Measurements from ENCODE around the gene C1orf116.

C1orf116 gene

GRCh38 chr1:207021139-207021861 is 11.3 kb downstream of the C1orf116 start:
- Histone ChIP-seq H3K36me3 (ENCODE audit: low read depth) (peaks cover 55% of the 10 kb centered on the region), H3K4me3 (ENCODE audit: severe bottlenecking) (no peak overlapping the region), H3K27me3 (ENCODE audit: insufficient read depth, poor library complexity, severe bottlenecking) (no peaks in the 10 kb centered on the region), H3K27ac (ENCODE audit: poor library complexity, severe bottlenecking) (peak overlapping the region; percentile 97), H3K4me1 (ENCODE audit: insufficient read depth, poor library complexity, severe bottlenecking) (peaks cover 60% of the 10 kb centered on the region), H3K9me3 (ENCODE audit: severe bottlenecking) (no peaks in the 10 kb centered on the region)
- DNase-seq (ENCODE audit: low spot score) (no peak), ATAC-seq (ENCODE audit: low read depth) (peak; percentile 26)
- TF ChIP-seq, protein P1, sequence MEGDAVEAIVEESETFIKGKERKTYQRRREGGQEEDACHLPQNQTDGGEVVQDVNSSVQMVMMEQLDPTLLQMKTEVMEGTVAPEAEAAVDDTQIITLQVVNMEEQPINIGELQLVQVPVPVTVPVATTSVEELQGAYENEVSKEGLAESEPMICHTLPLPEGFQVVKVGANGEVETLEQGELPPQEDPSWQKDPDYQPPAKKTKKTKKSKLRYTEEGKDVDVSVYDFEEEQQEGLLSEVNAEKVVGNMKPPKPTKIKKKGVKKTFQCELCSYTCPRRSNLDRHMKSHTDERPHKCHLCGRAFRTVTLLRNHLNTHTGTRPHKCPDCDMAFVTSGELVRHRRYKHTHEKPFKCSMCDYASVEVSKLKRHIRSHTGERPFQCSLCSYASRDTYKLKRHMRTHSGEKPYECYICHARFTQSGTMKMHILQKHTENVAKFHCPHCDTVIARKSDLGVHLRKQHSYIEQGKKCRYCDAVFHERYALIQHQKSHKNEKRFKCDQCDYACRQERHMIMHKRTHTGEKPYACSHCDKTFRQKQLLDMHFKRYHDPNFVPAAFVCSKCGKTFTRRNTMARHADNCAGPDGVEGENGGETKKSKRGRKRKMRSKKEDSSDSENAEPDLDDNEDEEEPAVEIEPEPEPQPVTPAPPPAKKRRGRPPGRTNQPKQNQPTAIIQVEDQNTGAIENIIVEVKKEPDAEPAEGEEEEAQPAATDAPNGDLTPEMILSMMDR (IDR thresholded peaks at IDR 0.05; ENCODE audit: poor library complexity, severe bottlenecking): no peak

GRCh38 chr1:207020709-207021107 is 11.8 kb downstream of the C1orf116 start:
- Histone ChIP-seq H3K36me3 (ENCODE audit: low read depth) (peaks cover 49% of the 10 kb centered on the region), H3K9me3 (ENCODE audit: severe bottlenecking) (no peaks in the 10 kb centered on the region), H3K4me1 (ENCODE audit: insufficient read depth, poor library complexity, severe bottlenecking) (peaks cover 54% of the 10 kb centered on the region), H3K27me3 (ENCODE audit: insufficient read depth, poor library complexity, severe bottlenecking) (no peaks in the 10 kb centered on the region), H3K27ac (ENCODE audit: poor library complexity, severe bottlenecking) (peak overlapping the region; percentile 97), H3K4me3 (ENCODE audit: severe bottlenecking) (no peak overlapping the region)
- peak; percentile 26 for ATAC-seq (ENCODE audit: low read depth)
- DNase-seq (ENCODE audit: low spot score): no peak
- TF ChIP-seq, protein P1 (IDR thresholded peaks at IDR 0.05; ENCODE audit: poor library complexity, severe bottlenecking): peak; percentile 4

- TF ChIP-seq, protein P1 (IDR thresholded peaks at IDR 0.05; ENCODE audit: poor library complexity, severe bottlenecking): peak; percentile 6
- peak overlapping the region; percentile 97 for H3K27ac ChIP-seq (ENCODE audit: poor library complexity, severe bottlenecking)
- H3K9me3 ChIP-seq (ENCODE audit: severe bottlenecking): no peaks in the 10 kb centered on the region
- H3K4me3 ChIP-seq (ENCODE audit: severe bottlenecking): no peak overlapping the region
- DNase-seq (ENCODE audit: low spot score) (peak; percentile 87), ATAC-seq (ENCODE audit: low read depth) (peak; percentile 67)
- no peaks in the 10 kb centered on the region for H3K27me3 ChIP-seq (ENCODE audit: insufficient read depth, poor library complexity, severe bottlenecking)
- peaks cover 44% of the 10 kb centered on the region for H3K36me3 ChIP-seq (ENCODE audit: low read depth)
- peaks cover 49% of the 10 kb centered on the region for H3K4me1 ChIP-seq (ENCODE audit: insufficient read depth, poor library complexity, severe bottlenecking)
Measured at GRCh38 chr1:207020065-207020708, 12.4 kb downstream of the C1orf116 start.

GRCh38 chr1:207019661-207020060 is 12.9 kb downstream of the C1orf116 start:
- TF ChIP-seq, protein P1 (IDR thresholded peaks at IDR 0.05; ENCODE audit: poor library complexity, severe bottlenecking): no peak
- Histone ChIP-seq H3K4me1 (ENCODE audit: insufficient read depth, poor library complexity, severe bottlenecking) (peaks cover 48% of the 10 kb centered on the region), H3K27ac (ENCODE audit: poor library complexity, severe bottlenecking) (peak overlapping the region; percentile 97), H3K4me3 (ENCODE audit: severe bottlenecking) (no peak overlapping the region), H3K27me3 (ENCODE audit: insufficient read depth, poor library complexity, severe bottlenecking) (no peaks in the 10 kb centered on the region), H3K36me3 (ENCODE audit: low read depth) (peaks cover 42% of the 10 kb centered on the region), H3K9me3 (ENCODE audit: severe bottlenecking) (no peaks in the 10 kb centered on the region)
- DNase-seq (ENCODE audit: low spot score): no peak
- ATAC-seq (ENCODE audit: low read depth): no peak

DNA sequence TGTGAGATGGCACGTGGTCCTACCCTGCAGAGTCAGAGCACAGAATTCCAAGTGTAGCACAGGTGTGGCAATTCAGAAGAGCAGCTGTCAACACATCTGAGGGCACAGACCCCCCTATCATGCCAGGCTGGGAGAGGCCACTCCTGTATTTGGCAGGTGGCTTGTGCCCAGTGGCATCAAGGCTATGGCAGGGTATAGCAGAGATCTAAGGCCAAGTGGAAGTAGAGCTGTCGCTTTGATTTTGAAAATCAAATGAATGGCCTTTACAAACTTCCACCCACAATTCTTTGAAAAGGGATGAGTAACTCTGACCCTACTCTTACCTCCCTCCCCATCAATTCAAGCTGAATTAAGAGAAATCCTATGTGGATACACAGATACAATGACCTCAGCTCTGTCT is 13.4 kb downstream of the C1orf116 start:
- Histone ChIP-seq H3K9me3 (ENCODE audit: severe bottlenecking) (no peaks in the 10 kb centered on the region), H3K27ac (ENCODE audit: poor library complexity, severe bottlenecking) (peak overlapping the region; percentile 97), H3K27me3 (ENCODE audit: insufficient read depth, poor library complexity, severe bottlenecking) (no peaks in the 10 kb centered on the region), H3K4me3 (ENCODE audit: severe bottlenecking) (no peak overlapping the region), H3K4me1 (ENCODE audit: insufficient read depth, poor library complexity, severe bottlenecking) (peaks cover 48% of the 10 kb centered on the region), H3K36me3 (ENCODE audit: low read depth) (peaks cover 37% of the 10 kb centered on the region)
- TF ChIP-seq, protein P1 (IDR thresholded peaks at IDR 0.05; ENCODE audit: poor library complexity, severe bottlenecking): no peak
- no peak for ATAC-seq (ENCODE audit: low read depth)
- no peak for DNase-seq (ENCODE audit: low spot score)
